GM12878 (cell line): ENCODE measurements around the gene CTNS. TPM values are rescaled to one million over a fixed set of nuclear protein-coding genes. Genes with fewer than 3 reads are reported as not detected.

Source experiments
- ATAC-seq: fragments of 200-7000 bp; cut with Tn5 transposase; 3 replicates; pipeline ENCODE4 v1.9.1; 2020; ENCODE audit warnings: mild to moderate bottlenecking, moderate library complexity
- BruUV-seq: library from RNA; stranded (reverse); fragments of 400-500 nt; replicated peaks from 2 replicates; lab custom pipeline; 2021; lab: Mats Ljungman, UMichigan
- CTCF ChIA-PET: fragments of 300-600 bp; sonication (Branson Sonifier 250); formaldehyde crosslinking; extraction: SDS; loops from one replicate; lab custom pipeline; 2021; ENCODE audit warnings: inconsistent platforms; lab: Yijun Ruan, JAX
- POLR2A ChIA-PET: fragments of 350-600 bp; formaldehyde crosslinking; extraction: SDS; loops from one replicate; lab custom pipeline; 2021; ENCODE audit warnings: inconsistent platforms; lab: Charles Lee
- RAD21 ChIA-PET: fragments of 300-600 bp; sonication (Branson Sonifier 250); formaldehyde crosslinking; loops from one replicate; lab custom pipeline; 2023; ENCODE audit warnings: antibody characterized with exemption; ENCODE audit not compliant: unreplicated experiment; lab: Charles Lee
- SMC1A ChIA-PET: fragments of 300-600 bp; sonication (Branson Sonifier 250); formaldehyde crosslinking; loops from one replicate; lab custom pipeline; 2023; ENCODE audit not compliant: unreplicated experiment, uncharacterized antibody; lab: Charles Lee
- DNase-seq: peaks from one replicate; pipeline ENCODE4 v3.0.0-alpha.2; 2011; ENCODE audit warnings: low read depth, low spot score
- FAIRE-seq: peaks from 3 replicates; lab custom pipeline; 2011; peaks lifted over from hg19 to GRCh38; lab: Jason Lieb, UNC
- H2AFZ ChIP-seq: 2 replicates; pipeline ENCODE4 v1.6.0; 2011; ENCODE audit warnings: low read depth, low read length, control low read depth; ENCODE audit not compliant: control insufficient read depth
- H3K27ac ChIP-seq: 2 replicates; pipeline ENCODE4 v1.5.1; 2011; ENCODE audit warnings: control low read depth; ENCODE audit not compliant: control insufficient read depth, insufficient read depth
- H3K27me3 ChIP-seq, 2 experiments: replicated peaks in 1 of 2; 2 replicates each; pipeline versions ENCODE4 v1.6.0 to v1.6.1; 2011; ENCODE audit warnings: low read length in 1 of 2; ENCODE audit not compliant: control insufficient read depth in 2 of 2, insufficient read depth in 2 of 2
- H3K36me3 ChIP-seq, 2 experiments: 2 replicates each; pipeline ENCODE4 v1.5.1; 2011; ENCODE audit warnings: low read length in 1 of 2; ENCODE audit not compliant: control insufficient read depth in 2 of 2, insufficient read depth in 2 of 2
- H3K4me1 ChIP-seq: 2 replicates; pipeline ENCODE4 v1.6.1; 2011; ENCODE audit warnings: mild to moderate bottlenecking, low read length, moderate library complexity, mixed read lengths; ENCODE audit not compliant: control insufficient read depth, insufficient read depth
- H3K4me2 ChIP-seq: 2 replicates; pipeline ENCODE4 v1.6.0; 2011; ENCODE audit warnings: control low read depth; ENCODE audit not compliant: control insufficient read depth, insufficient read depth
- H3K4me3 ChIP-seq: fragments of 200-600 bp; sonication (generic); 2 replicates; pipeline ENCODE4 v1.5.1; 2016
- H3K79me2 ChIP-seq: 2 replicates; pipeline ENCODE4 v1.6.0; 2011; ENCODE audit warnings: low read length; ENCODE audit not compliant: control insufficient read depth, insufficient read depth
- H3K9ac ChIP-seq: 2 replicates; pipeline ENCODE4 v1.8.0; 2011; ENCODE audit warnings: low read length, control low read depth, mixed read lengths; ENCODE audit not compliant: control insufficient read depth, insufficient read depth
- H3K9me3 ChIP-seq: replicated peaks from 3 replicates; pipeline ENCODE4 v1.5.1; 2011; ENCODE audit warnings: mild to moderate bottlenecking, low read length; ENCODE audit not compliant: control insufficient read depth, insufficient read depth
- H4K20me1 ChIP-seq: 2 replicates; pipeline ENCODE4 v1.6.0; 2011; ENCODE audit not compliant: control insufficient read depth, insufficient read depth
- BRCA1 ChIP-seq: IDR thresholded peaks from 2 replicates; pipeline ENCODE4 v1.6.1; 2011; ENCODE audit warnings: low read depth, low read length, improper control_type of control experiment
- CBFB ChIP-seq: IDR thresholded peaks from 2 replicates; pipeline ENCODE4 v1.6.1; 2016; ENCODE audit warnings: antibody characterized with exemption, low read depth
- IKZF2 ChIP-seq, 2 experiments: fragments of 450-650 bp; IDR thresholded peaks; 2 replicates each; pipeline ENCODE4 v1.6.1; 2017; ENCODE audit warnings: mild to moderate bottlenecking in 2 of 2, moderate library complexity in 2 of 2
- KDM1A ChIP-seq: fragments of 200-600 bp; sonication (generic); IDR thresholded peaks from 2 replicates; pipeline ENCODE4 v1.6.1; 2016; ENCODE audit warnings: borderline replicate concordance
- KLF5 ChIP-seq: fragments of 450-650 bp; IDR thresholded peaks from 2 replicates; pipeline ENCODE4 v1.6.1; 2014; ENCODE audit warnings: mild to moderate bottlenecking; ENCODE audit not compliant: partially characterized antibody
- NR2C2 ChIP-seq: IDR thresholded peaks from 2 replicates; pipeline ENCODE4 v1.6.1; 2011; ENCODE audit warnings: borderline replicate concordance, low read depth; ENCODE audit not compliant: control insufficient read depth, insufficient read length
- RB1 ChIP-seq: fragments of 450-650 bp; formaldehyde crosslinking; IDR thresholded peaks from 2 replicates; pipeline ENCODE4 v1.6.1; 2017; ENCODE audit warnings: mild to moderate bottlenecking, borderline replicate concordance
- SMAD1 ChIP-seq: fragments of 450-650 bp; IDR thresholded peaks from 2 replicates; pipeline ENCODE4 v1.6.1; 2018; ENCODE audit warnings: mild to moderate bottlenecking, low read depth; ENCODE audit not compliant: partially characterized antibody
- TCF12 ChIP-seq: IDR thresholded peaks from 2 replicates; pipeline ENCODE4 v1.6.1; 2011; ENCODE audit warnings: low read depth, mild to moderate bottlenecking, low read length
- ZNF24 ChIP-seq: fragments of 450-650 bp; IDR thresholded peaks from 2 replicates; pipeline ENCODE4 v1.6.1; 2017; ENCODE audit warnings: antibody characterized with exemption, mild to moderate bottlenecking
- WGBS: methylation state at CpG from one replicate; pipeline ENCODE4 v1.1.6; 2016; ENCODE audit warnings: low lambda C conversion rate; ENCODE audit not compliant: insufficient replicate concordance, insufficient coverage; ENCODE audit errors: missing lambda C conversion rate; 5-methylcytosine and 5-hydroxymethylcytosine counted together
- in situ Hi-C: fragments of 300-500 bp; cut with MboI; formaldehyde crosslinking; loops from 9 replicates; pipeline ENCODE4 v1.14.3; 2018; ENCODE audit warnings: mixed read lengths
- intact Hi-C: fragments of 100-400 bp; cut with micrococcal nuclease; formaldehyde crosslinking; loops from one replicate; pipeline ENCODE4 v1.14.2; 2022; ENCODE audit not compliant: unreplicated experiment
- polyA plus RNA-seq, 11 experiments: library from polyadenylated mRNA; depleted of rRNA in 4 of 11; unstranded in 6 of 11; stranded (reverse) in 5 of 11; fragments of >200 nt; fragmentation: Nextera tagmentation in 4 of 11; fragmentation: Illumina TruSeq in 1 of 11; extraction: Ambion mirVana in 4 of 11; extraction: Trizol in 1 of 11; gene quantifications; 1 replicate in 1 of 11; 2 replicates in 10 of 11; pipeline versions ENCODE4 v1.2.1 to v1.2.3, GENCODE V29; 2011 to 2016; ENCODE audit warnings: inconsistent platforms in 2 of 11, missing spikeins in 2 of 11, low read depth in 1 of 11
- total RNA-seq, 4 experiments: library from RNA; depleted of rRNA in 3 of 4; stranded (reverse); fragments of >200 nt in 3 of 4; fragmentation: Illumina TruSeq in 1 of 4; extraction: Trizol in 1 of 4; gene quantifications; 2 replicates each; pipeline versions ENCODE4 v1.2.1 to v1.2.3, GENCODE V29; 2013 to 2021
- TF ChIP-seq, protein P1 (sequence below): fragments of 450-650 bp; IDR thresholded peaks from 2 replicates; pipeline ENCODE4 v1.6.1; 2018; ENCODE audit warnings: borderline replicate concordance, mild to moderate bottlenecking; ENCODE audit not compliant: partially characterized antibody
- TF ChIP-seq, protein P2 (sequence below): fragments of 150-350 bp; IDR thresholded peaks from 2 replicates; pipeline ENCODE4 v1.6.1; 2016; ENCODE audit warnings: low read depth, low read length
- TF ChIP-seq, protein P3 (sequence below): fragments of 450-650 bp; IDR thresholded peaks from 2 replicates; pipeline ENCODE4 v1.6.1; 2017; ENCODE audit warnings: mild to moderate bottlenecking

CTNS gene
- total and polyA plus RNA-seq, 10 of the 15 experiments (the other 5 are each of a cell fraction or from before 2014, with no cell fraction given): 0.92 to 10.7 (median 6.4) TPM

GRCh38 chr17:3710951-3711383 lies 74.4 kb downstream of the CTNS start:
- 0% methylated on average over 5 of the region's 5 CpGs for WGBS
- Histone ChIP-seq H3K4me2 (peak overlapping the region; percentile 61), H3K9me3 (no peaks in the 10 kb centered on the region), H3K27ac (peak overlapping the region; percentile 68), H4K20me1 (no peaks in the 10 kb centered on the region), H3K9ac (peak overlapping the region; percentile 14; the same call in 1 of the 2 replicates), H3K4me1 (peaks cover 27% of the 10 kb centered on the region), H3K79me2 (no peaks in the 10 kb centered on the region), H3K36me3 (0 out of 4 replicates have a peak, but pooled peaks cover 0 to 5% of the 10 kb centered on the region in 2 experiments), H3K4me3 (no peak overlapping the region), H3K27me3 (no peaks in the 10 kb centered on the region), H2AFZ (peak overlapping the region; percentile 43)
- in situ Hi-C loops (loop anchor here (25.0 kb wide), 1 partner anchor 1501 kb away; no protein-coding TSS in a partner anchor), intact Hi-C loops (loop anchor here (1.0 to 2.0 kb wide), 2 partner anchors 16 to 17 kb away; no protein-coding TSS in a partner anchor)
- FAIRE-seq (peak; percentile 99), ATAC-seq (peak; percentile 98), DNase-seq (peak; percentile 100)
- CTCF ChIA-PET: interaction anchor here (0.8 to 2.8 kb wide), 10 partner anchors 9 to 152 kb away, joined by 3 to 12 read pairs (median 5); partner anchors contain the start of genes HASPIN and P2RX5
- RAD21 ChIA-PET: interaction anchor here (0.7 to 3.5 kb wide), 13 partner anchors 9 to 186 kb away, joined by 3 to 27 read pairs (median 5); partner anchors contain the start of genes HASPIN, P2RX5 and TRPV3
- POLR2A ChIA-PET: interaction anchor here (0.6 to 1.7 kb wide), 8 partner anchors 9 to 1986 kb away, joined by 3 to 8 read pairs (median 4); partner anchors contain the start of genes P2RX5 and WDR81
- BruUV-seq: no TSS peak
- SMC1A ChIA-PET: interaction anchor here (0.7 to 4.0 kb wide), 12 partner anchors 9 to 200 kb away, joined by 3 to 33 read pairs (median 4); partner anchors contain the start of genes CTNS, HASPIN, P2RX5 and SHPK
- TF ChIP-seq CBFB (no peak), SMAD1 (peak; percentile 69), IKZF2 (IDR thresholded peaks at IDR 0.05) (peak; percentile 99), BRCA1 (no peak), NR2C2 (no peak), RB1 (no peak), KDM1A (no peak), TCF12 (peak; percentile 84; the same call in 1 of the 2 replicates), KLF5 (peak; percentile 46), ZNF24 (0 out of 2 replicates have a peak, but pooled peaks have one; percentile 50)
- TF ChIP-seq, protein P1, sequence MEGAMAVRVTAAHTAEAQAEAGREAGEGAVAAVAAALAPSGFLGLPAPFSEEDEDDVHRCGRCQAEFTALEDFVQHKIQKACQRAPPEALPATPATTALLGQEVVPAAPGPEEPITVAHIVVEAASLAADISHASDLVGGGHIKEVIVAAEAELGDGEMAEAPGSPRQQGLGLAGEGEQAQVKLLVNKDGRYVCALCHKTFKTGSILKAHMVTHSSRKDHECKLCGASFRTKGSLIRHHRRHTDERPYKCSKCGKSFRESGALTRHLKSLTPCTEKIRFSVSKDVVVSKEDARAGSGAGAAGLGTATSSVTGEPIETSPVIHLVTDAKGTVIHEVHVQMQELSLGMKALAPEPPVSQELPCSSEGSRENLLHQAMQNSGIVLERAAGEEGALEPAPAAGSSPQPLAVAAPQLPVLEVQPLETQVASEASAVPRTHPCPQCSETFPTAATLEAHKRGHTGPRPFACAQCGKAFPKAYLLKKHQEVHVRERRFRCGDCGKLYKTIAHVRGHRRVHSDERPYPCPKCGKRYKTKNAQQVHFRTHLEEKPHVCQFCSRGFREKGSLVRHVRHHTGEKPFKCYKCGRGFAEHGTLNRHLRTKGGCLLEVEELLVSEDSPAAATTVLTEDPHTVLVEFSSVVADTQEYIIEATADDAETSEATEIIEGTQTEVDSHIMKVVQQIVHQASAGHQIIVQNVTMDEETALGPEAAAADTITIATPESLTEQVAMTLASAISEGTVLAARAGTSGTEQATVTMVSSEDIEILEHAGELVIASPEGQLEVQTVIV: no peak
- TF ChIP-seq, protein P2, sequence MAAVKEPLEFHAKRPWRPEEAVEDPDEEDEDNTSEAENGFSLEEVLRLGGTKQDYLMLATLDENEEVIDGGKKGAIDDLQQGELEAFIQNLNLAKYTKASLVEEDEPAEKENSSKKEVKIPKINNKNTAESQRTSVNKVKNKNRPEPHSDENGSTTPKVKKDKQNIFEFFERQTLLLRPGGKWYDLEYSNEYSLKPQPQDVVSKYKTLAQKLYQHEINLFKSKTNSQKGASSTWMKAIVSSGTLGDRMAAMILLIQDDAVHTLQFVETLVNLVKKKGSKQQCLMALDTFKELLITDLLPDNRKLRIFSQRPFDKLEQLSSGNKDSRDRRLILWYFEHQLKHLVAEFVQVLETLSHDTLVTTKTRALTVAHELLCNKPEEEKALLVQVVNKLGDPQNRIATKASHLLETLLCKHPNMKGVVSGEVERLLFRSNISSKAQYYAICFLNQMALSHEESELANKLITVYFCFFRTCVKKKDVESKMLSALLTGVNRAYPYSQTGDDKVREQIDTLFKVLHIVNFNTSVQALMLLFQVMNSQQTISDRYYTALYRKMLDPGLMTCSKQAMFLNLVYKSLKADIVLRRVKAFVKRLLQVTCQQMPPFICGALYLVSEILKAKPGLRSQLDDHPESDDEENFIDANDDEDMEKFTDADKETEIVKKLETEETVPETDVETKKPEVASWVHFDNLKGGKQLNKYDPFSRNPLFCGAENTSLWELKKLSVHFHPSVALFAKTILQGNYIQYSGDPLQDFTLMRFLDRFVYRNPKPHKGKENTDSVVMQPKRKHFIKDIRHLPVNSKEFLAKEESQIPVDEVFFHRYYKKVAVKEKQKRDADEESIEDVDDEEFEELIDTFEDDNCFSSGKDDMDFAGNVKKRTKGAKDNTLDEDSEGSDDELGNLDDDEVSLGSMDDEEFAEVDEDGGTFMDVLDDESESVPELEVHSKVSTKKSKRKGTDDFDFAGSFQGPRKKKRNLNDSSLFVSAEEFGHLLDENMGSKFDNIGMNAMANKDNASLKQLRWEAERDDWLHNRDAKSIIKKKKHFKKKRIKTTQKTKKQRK: no peak
- TF ChIP-seq, protein P3, sequence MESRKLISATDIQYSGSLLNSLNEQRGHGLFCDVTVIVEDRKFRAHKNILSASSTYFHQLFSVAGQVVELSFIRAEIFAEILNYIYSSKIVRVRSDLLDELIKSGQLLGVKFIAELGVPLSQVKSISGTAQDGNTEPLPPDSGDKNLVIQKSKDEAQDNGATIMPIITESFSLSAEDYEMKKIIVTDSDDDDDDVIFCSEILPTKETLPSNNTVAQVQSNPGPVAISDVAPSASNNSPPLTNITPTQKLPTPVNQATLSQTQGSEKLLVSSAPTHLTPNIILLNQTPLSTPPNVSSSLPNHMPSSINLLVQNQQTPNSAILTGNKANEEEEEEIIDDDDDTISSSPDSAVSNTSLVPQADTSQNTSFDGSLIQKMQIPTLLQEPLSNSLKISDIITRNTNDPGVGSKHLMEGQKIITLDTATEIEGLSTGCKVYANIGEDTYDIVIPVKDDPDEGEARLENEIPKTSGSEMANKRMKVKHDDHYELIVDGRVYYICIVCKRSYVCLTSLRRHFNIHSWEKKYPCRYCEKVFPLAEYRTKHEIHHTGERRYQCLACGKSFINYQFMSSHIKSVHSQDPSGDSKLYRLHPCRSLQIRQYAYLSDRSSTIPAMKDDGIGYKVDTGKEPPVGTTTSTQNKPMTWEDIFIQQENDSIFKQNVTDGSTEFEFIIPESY: no peak
